Activated CD4-positive, alpha-beta T cell treated with anti-CD3 and anti-CD28 coated beads, Interleukin-2, amount 50 U/mL, for 1 hour (primary cell): ENCODE data around the gene ASTN2.

Experiments used
- DNase-seq: peaks from one replicate; pipeline ENCODE4 v3.0.0-alpha.2; 2020

Gene ASTN2

GRCh38 chr9:117363006-117363405, 51.9 kb downstream of the ASTN2 start:
- DNase-seq = no peak

GRCh38 chr9:117359910-117360309, 54.9 kb downstream of the ASTN2 start:
- DNase-seq = no peak

GRCh38 chr9:117355542-117355941, 59.3 kb downstream of the ASTN2 start:
- DNase-seq = no peak

GRCh38 chr9:117354997-117355396, 59.9 kb downstream of the ASTN2 start:
- no peak for DNase-seq

- no peak for DNase-seq
Measured at GRCh38 chr9:117354244-117354847, 60.5 kb downstream of the ASTN2 start.

- no peak for DNase-seq
Measured at GRCh38 chr9:117344892-117345660, 69.8 kb downstream of the ASTN2 start.

- no peak for DNase-seq
Measured at GRCh38 chr9:117343427-117343826, 71.4 kb downstream of the ASTN2 start.

GRCh38 chr9:117341151-117341550, 73.7 kb downstream of the ASTN2 start:
- no peak for DNase-seq

- no peak for DNase-seq
Measured at GRCh38 chr9:117340422-117340821, 74.4 kb downstream of the ASTN2 start.

GRCh38 chr9:117335837-117336433, 78.9 kb downstream of the ASTN2 start:
- DNase-seq = no peak

GRCh38 chr9:117334101-117334500, 80.8 kb downstream of the ASTN2 start:
- DNase-seq = no peak

GRCh38 chr9:117325831-117326230, 89.0 kb downstream of the ASTN2 start:
- no peak for DNase-seq

- no peak for DNase-seq
Measured at GRCh38 chr9:117325110-117325731, 89.6 kb downstream of the ASTN2 start.

GRCh38 chr9:117323390-117323789, 91.5 kb downstream of the ASTN2 start:
- DNase-seq = no peak

GRCh38 chr9:117317192-117317591, 97.7 kb downstream of the ASTN2 start:
- DNase-seq = no peak

- DNase-seq = no peak
Measured at GRCh38 chr9:117315236-117315635, 99.6 kb downstream of the ASTN2 start.

GRCh38 chr9:117313989-117314388, 100.9 kb downstream of the ASTN2 start:
- DNase-seq = no peak

GRCh38 chr9:117307701-117308100, 107.2 kb downstream of the ASTN2 start:
- DNase-seq = no peak

- no peak for DNase-seq
Measured at GRCh38 chr9:117306032-117306431, 108.8 kb downstream of the ASTN2 start.

GRCh38 chr9:117305454-117305853, 109.4 kb downstream of the ASTN2 start:
- DNase-seq = no peak

GRCh38 chr9:117304549-117304948, 110.3 kb downstream of the ASTN2 start:
- DNase-seq = no peak

GRCh38 chr9:117303643-117304230, 111.1 kb downstream of the ASTN2 start:
- no peak for DNase-seq

GRCh38 chr9:117302487-117302886, 112.4 kb downstream of the ASTN2 start:
- no peak for DNase-seq
